Activated B cell treated with CpG ODN at 0.5 μM for 24 hours (primary cell): ENCODE data around the gene C6orf89. TPM values are rescaled to one million over a fixed set of nuclear protein-coding genes. Genes with fewer than 3 reads are reported as not detected.

ENCODE experiments used
- ATAC-seq: fragments of 200-7000 bp; cut with Tn5 transposase; one replicate; pipeline ENCODE4 v1.10.0; 2021; ENCODE audit warnings: low read depth, mild to moderate bottlenecking, moderate library complexity
- CTCF ChIA-PET: fragments of 350-600 bp; sonication (Branson Sonifier 250); formaldehyde crosslinking; loops from one replicate; lab custom pipeline; 2021; ENCODE audit warnings: antibody characterized with exemption; lab: Charles Lee
- POLR2A ChIA-PET: fragments of 350-600 bp; sonication (Branson Sonifier 250); formaldehyde crosslinking; loops from one replicate; lab custom pipeline; 2021; ENCODE audit warnings: antibody characterized with exemption; lab: Charles Lee
- DNase-seq: peaks from one replicate; pipeline ENCODE4 v3.0.0; 2022
- H3K27ac Mint-ChIP-seq: one replicate; pipeline ENCODE4 v1.8.0; 2020; ENCODE audit warnings: mixed read lengths
- H3K27me3 Mint-ChIP-seq: one replicate; pipeline ENCODE4 v1.8.0; 2021; ENCODE audit warnings: mixed read lengths
- H3K36me3 Mint-ChIP-seq: one replicate; pipeline ENCODE4 v1.8.0; 2021; ENCODE audit warnings: low read depth, mixed read lengths
- H3K4me1 Mint-ChIP-seq: one replicate; pipeline ENCODE4 v1.8.0; 2021; ENCODE audit warnings: mixed read lengths
- H3K4me3 Mint-ChIP-seq: one replicate; pipeline ENCODE4 v1.8.0; 2020; ENCODE audit warnings: mild to moderate bottlenecking, mixed read lengths
- H3K9me3 Mint-ChIP-seq: one replicate; pipeline ENCODE4 v1.8.0; 2020; ENCODE audit warnings: mixed read lengths
- CTCF ChIP-seq: fragments of 200-600 bp; IDR thresholded peaks from one replicate; pipeline ENCODE4 v1.8.0; 2022; ENCODE audit warnings: antibody characterized with exemption, mild to moderate bottlenecking
- intact Hi-C: fragments of 100-400 bp; cut with micrococcal nuclease; formaldehyde crosslinking; loops from one replicate; pipeline ENCODE4 v1.15.1; 2024
- total RNA-seq: library from RNA; stranded (reverse); gene quantifications from 2 replicates; pipeline ENCODE4 v1.2.3, GENCODE V29; 2022

The C6orf89 gene
- total RNA-seq, 1 donor from 2014 or later = 30.3 TPM

- peak overlapping the region; percentile 25 for H3K4me3 Mint-ChIP-seq
- peak overlapping the region; percentile 50 for H3K27ac Mint-ChIP-seq
- ATAC-seq = peak; percentile 18
- peaks cover 41% of the 10 kb centered on the region for H3K4me1 Mint-ChIP-seq
- TF ChIP-seq CTCF = no peak
- H3K27me3 Mint-ChIP-seq = no peaks in the 10 kb centered on the region
- H3K9me3 Mint-ChIP-seq = no peaks in the 10 kb centered on the region
- intact Hi-C loops = no loop called here
- ChIA-PET POLR2A (interaction anchor here (0.7 to 1.3 kb wide), 2 partner anchors 50 to 62 kb away, joined by 3 read pairs; no protein-coding TSS in a partner anchor), CTCF (interaction anchor here (1.0 to 1.4 kb wide), 3 partner anchors 20 to 64 kb away, joined by 3 read pairs; no protein-coding TSS in a partner anchor)
- peaks cover 2% of the 10 kb centered on the region for H3K36me3 Mint-ChIP-seq
- no peak for DNase-seq
These were observed 70.1 kb downstream of the C6orf89 start for GRCh38 chr6:36955671-36956445.

GRCh38 chr6:36956446-36956820 is 70.7 kb downstream of the C6orf89 start:
- no peak overlapping the region for H3K27ac Mint-ChIP-seq
- ChIA-PET POLR2A (interaction anchor here (0.6 kb wide), 1 partner anchor 791 kb away, joined by 3 read pairs; no protein-coding TSS in a partner anchor), CTCF (interaction anchor here (1.4 kb wide), 1 partner anchor 20 kb away, joined by 3 read pairs; no protein-coding TSS in a partner anchor)
- ATAC-seq (no peak), DNase-seq (no peak)
- intact Hi-C loops = no loop called here
- H3K27me3 Mint-ChIP-seq = no peaks in the 10 kb centered on the region
- H3K9me3 Mint-ChIP-seq = no peaks in the 10 kb centered on the region
- no peak overlapping the region for H3K4me3 Mint-ChIP-seq
- peaks cover 2% of the 10 kb centered on the region for H3K36me3 Mint-ChIP-seq
- no peak for TF ChIP-seq CTCF
- peaks cover 41% of the 10 kb centered on the region for H3K4me1 Mint-ChIP-seq

- intact Hi-C loops = no loop called here
- DNase-seq (no peak), ATAC-seq (no peak)
- no peak overlapping the region for H3K27ac Mint-ChIP-seq
- H3K4me1 Mint-ChIP-seq = peaks cover 47% of the 10 kb centered on the region
- ChIA-PET CTCF (no interaction called here), POLR2A (no interaction called here)
- H3K27me3 Mint-ChIP-seq = no peaks in the 10 kb centered on the region
- no peak overlapping the region for H3K4me3 Mint-ChIP-seq
- TF ChIP-seq CTCF = no peak
- H3K9me3 Mint-ChIP-seq = no peaks in the 10 kb centered on the region
- peaks cover 2% of the 10 kb centered on the region for H3K36me3 Mint-ChIP-seq
These were observed 72.1 kb downstream of the C6orf89 start for GRCh38 chr6:36957773-36958271.

GRCh38 chr6:36958775-36959554 is 73.2 kb downstream of the C6orf89 start:
- TF ChIP-seq CTCF = no peak
- intact Hi-C loops = no loop called here
- peaks cover 2% of the 10 kb centered on the region for H3K36me3 Mint-ChIP-seq
- ATAC-seq = no peak
- H3K9me3 Mint-ChIP-seq = no peaks in the 10 kb centered on the region
- peaks cover 51% of the 10 kb centered on the region for H3K4me1 Mint-ChIP-seq
- no peak overlapping the region for H3K4me3 Mint-ChIP-seq
- H3K27ac Mint-ChIP-seq = no peak overlapping the region
- ChIA-PET POLR2A (no interaction called here), CTCF (no interaction called here)
- no peak for DNase-seq
- H3K27me3 Mint-ChIP-seq = no peaks in the 10 kb centered on the region
